ENCODE results near the gene LCP2. TPM values are rescaled to one million over a fixed set of nuclear protein-coding genes. Genes with fewer than 3 reads are reported as not detected.

LCP2 gene
- total and polyA plus RNA-seq, 2 of the 8 experiments (the other 6 are each of a cell fraction or from before 2014, with no cell fraction given): 0.26 to 0.33 TPM

DNA sequence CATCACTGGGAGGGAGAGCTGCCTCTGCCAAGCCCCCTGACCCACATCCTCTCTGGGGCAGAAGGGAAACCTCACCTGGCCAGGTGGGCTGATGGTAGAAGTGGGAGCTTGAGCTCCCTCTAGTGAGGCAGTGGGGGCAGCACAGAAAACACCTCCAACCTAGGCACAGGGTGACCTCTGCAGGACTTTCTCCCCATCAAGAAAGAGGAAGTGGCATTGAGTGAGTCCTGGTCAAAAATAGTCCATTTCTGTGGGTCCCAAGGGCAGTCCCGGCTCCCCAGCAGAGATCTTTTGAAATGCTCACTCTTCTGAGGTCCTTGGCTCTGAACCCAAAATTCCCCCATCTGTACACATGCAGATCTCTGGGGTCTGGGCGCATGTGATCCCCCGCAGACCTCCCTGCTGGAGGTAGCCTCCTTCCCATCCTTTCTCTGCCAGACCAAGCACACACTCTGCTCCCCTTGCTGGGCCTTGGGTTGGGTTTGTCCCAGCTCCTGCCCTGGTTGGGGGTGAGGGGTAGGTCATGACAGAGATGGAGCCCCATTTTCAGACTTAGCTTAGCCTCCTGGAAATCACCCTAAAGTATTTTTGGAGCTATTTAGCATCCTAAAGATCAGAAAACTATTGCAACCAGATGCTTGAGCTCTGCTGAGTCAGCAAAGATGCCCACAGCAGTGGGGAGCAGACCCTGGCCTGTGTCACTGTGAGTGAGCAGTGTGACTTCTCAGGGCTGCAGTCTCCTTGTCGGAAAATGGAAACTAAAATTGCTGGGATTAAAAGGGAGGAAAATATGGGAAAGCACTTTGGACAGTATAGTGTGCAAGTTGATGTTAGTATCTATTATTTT, 41.6 kb upstream of the LCP2 start:
- Histone ChIP-seq H3K4ac (replicated peaks; ENCODE audit: insufficient read length, low read depth, low read length) (peak overlapping the region; percentile 19), H4K5ac (ENCODE audit: insufficient read length, low read depth, low read length) (no peak overlapping the region), H3K4me1 (replicated peaks in 1 of 4; ENCODE audit: control insufficient read depth in 3 of 4, insufficient read depth in 4 of 4, low read length in 3 of 4) (peaks cover 6 to 15% (median 11%) of the 10 kb centered on the region in 4 experiments; a peak in 6 of 7 replicates), H3K23me2 (ENCODE audit: low read depth, low read length) (no peaks in the 10 kb centered on the region), H2BK12ac (ENCODE audit: low read depth, low read length) (no peak overlapping the region), H3K79me1 (ENCODE audit: low read depth, low read length) (no peaks in the 10 kb centered on the region), H4K8ac (ENCODE audit: extremely low read depth, insufficient read depth, low read length) (no peak overlapping the region), H2AK5ac (ENCODE audit: low read depth, low read length) (no peak overlapping the region), H2BK15ac (ENCODE audit: low read length) (no peak overlapping the region; the same call in 1 of the 2 replicates), H3K4me2 (ENCODE audit: insufficient read depth in 1 of 2, low read depth in 2 of 2, low read length in 2 of 2) (no peak overlapping the region), H3K9ac (replicated peaks in 1 of 4; ENCODE audit: extremely low read depth in 1 of 4, low read depth in 3 of 4, low read length in 3 of 4) (no peak overlapping the region), H4K91ac (replicated peaks; ENCODE audit: insufficient read length, low read length) (no peak overlapping the region), H3K27ac (ENCODE audit: low read depth, low read length) (no peak overlapping the region), H3K27me3 (replicated peaks in 1 of 4; ENCODE audit: control insufficient read depth in 3 of 4, extremely low read depth in 1 of 4, insufficient read depth in 3 of 4, low read length in 3 of 4) (no peaks in the 10 kb centered on the region), H2BK5ac (ENCODE audit: low read depth, low read length) (no peak overlapping the region), H3K4me3 (ENCODE audit: extremely low read depth in 1 of 4, insufficient read depth in 2 of 4, low read depth in 3 of 4, low read length in 4 of 4) (no peak overlapping the region), H3K56ac (replicated peaks; ENCODE audit: insufficient read length, low read depth, low read length) (no peak overlapping the region), H3K36me3 (ENCODE audit: control insufficient read depth in 2 of 4, insufficient read depth in 4 of 4, low read length in 3 of 4) (no peaks in the 10 kb centered on the region), H3K9me3 (ENCODE audit: insufficient read depth in 2 of 2, low read depth in 1 of 2, low read length in 1 of 2) (peaks cover 10 to 15% of the 10 kb centered on the region in 2 experiments; a peak in 3 of 4 replicates), H2BK20ac (ENCODE audit: low read length) (0 out of 2 replicates have a peak overlapping the region, but pooled peaks have one; percentile 19), H3K79me2 (ENCODE audit: control insufficient read depth in 1 of 2, insufficient read depth in 2 of 2, low read length in 2 of 2) (no peaks in the 10 kb centered on the region), H3K18ac (ENCODE audit: extremely low read depth, low read length) (no peak overlapping the region; the same call in 1 of the 2 replicates), H2AFZ (ENCODE audit: low read length) (no peak overlapping the region), H4K20me1 (replicated peaks in 1 of 2; ENCODE audit: control insufficient read depth in 1 of 2, insufficient read depth in 2 of 2, low read length in 2 of 2) (no peaks in the 10 kb centered on the region), H2BK120ac (replicated peaks; ENCODE audit: low read depth, low read length) (no peak overlapping the region), H3K23ac (ENCODE audit: insufficient read length) (no peak overlapping the region), H3K14ac (ENCODE audit: insufficient read length) (no peak overlapping the region)
- peak; percentile 45 for FAIRE-seq
- ChIA-PET POLR2A (ENCODE audit: partially characterized antibody) (no interaction called here), CTCF (ENCODE audit: partially characterized antibody) (interaction anchor here (0.6 to 5.9 kb wide), 52 partner anchors 9 to 155 kb away, joined by 3 to 77 read pairs (median 5); partner anchors contain the start of gene LCP2)
- 76% methylated on average over 4 of the region's 4 CpGs; no CpG with 5 or more reads in 1 of the 2 experiments for WGBS, 2 experiments (ENCODE audit: extremely low coverage in 1 of 2, insufficient coverage in 1 of 2, insufficient read length in 1 of 2, insufficient replicate concordance in 2 of 2, low coverage in 1 of 2, low lambda C conversion rate in 2 of 2, missing lambda C conversion rate in 1 of 2)
- peak in 1 of 2 experiments; percentile 72 for DNase-seq (ENCODE audit: low read depth in 1 of 2, low spot score in 2 of 2)
- TF ChIP-seq TEAD4 (IDR thresholded peaks at IDR 0.05; ENCODE audit: low read depth, low read length): no peak
- no peak for TF ChIP-seq PHF8 (conservative IDR thresholded peaks at IDR 0.05; ENCODE audit: low read depth, low read length)
- no peak for TF ChIP-seq RBBP5 (IDR thresholded peaks at IDR 0.05; ENCODE audit: borderline replicate concordance, low read depth, low read length)
- TF ChIP-seq SIRT6 (IDR thresholded peaks at IDR 0.05; ENCODE audit: low read length): no peak
- TF ChIP-seq YY1 (IDR thresholded peaks at IDR 0.05; ENCODE audit: low read depth, low read length): 0 out of 2 replicates have a peak, but pooled peaks have one; percentile 8
- TF ChIP-seq TAF1 (IDR thresholded peaks at IDR 0.05; ENCODE audit: low read depth, low read length): no peak
- no peak for TF ChIP-seq SRF (IDR thresholded peaks at IDR 0.05; ENCODE audit: low read depth, low read length)
- TF ChIP-seq MAFK (IDR thresholded peaks at IDR 0.05; ENCODE audit: low read depth, low read length): peak; percentile 94
- no peak for TF ChIP-seq EP300 (IDR thresholded peaks at IDR 0.05; ENCODE audit: borderline replicate concordance in 1 of 2, low read depth in 2 of 2, low read length in 2 of 2)
- TF ChIP-seq, protein P1, sequence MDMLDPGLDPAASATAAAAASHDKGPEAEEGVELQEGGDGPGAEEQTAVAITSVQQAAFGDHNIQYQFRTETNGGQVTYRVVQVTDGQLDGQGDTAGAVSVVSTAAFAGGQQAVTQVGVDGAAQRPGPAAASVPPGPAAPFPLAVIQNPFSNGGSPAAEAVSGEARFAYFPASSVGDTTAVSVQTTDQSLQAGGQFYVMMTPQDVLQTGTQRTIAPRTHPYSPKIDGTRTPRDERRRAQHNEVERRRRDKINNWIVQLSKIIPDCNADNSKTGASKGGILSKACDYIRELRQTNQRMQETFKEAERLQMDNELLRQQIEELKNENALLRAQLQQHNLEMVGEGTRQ (IDR thresholded peaks at IDR 0.05; ENCODE audit: low read length): no peak

All from H1 (cell line).